NCI-H2107 treated with DMSO at 0.1 percent for 48 hours (cell line): Measurements from ENCODE around the gene CCDC172.
"Not testable (repeated sequence)": the region's sequence is repeated elsewhere in the genome, so short reads cannot be mapped to it uniquely, and the experiment has no call there.

Experiments used
- DNase-seq: peaks from one replicate; lab custom pipeline; 2025; ENCODE audit not compliant: unreplicated experiment; lab: John Stamatoyannopoulos, UW

CCDC172 gene

DNA sequence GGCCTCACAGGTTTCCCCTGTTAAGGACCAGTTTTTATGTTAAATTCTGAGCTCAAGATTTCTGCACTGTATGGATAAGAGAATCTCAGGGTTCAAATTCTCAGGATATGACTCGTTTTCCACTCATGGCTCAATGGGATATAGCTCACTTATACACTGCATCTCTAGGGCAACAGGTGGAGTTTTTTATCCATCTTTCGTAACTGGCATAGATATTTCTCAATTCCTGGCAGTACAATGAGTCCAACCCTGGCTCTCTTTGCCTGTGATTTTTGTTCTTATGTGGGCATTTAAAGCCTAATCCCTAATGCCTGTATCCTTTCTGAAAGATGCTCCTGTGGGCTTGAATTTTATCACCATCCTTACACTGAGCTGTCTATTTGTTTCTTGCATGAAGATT is 7.6 kb downstream of the CCDC172 start:
- DNase-seq, result no peak

DNA sequence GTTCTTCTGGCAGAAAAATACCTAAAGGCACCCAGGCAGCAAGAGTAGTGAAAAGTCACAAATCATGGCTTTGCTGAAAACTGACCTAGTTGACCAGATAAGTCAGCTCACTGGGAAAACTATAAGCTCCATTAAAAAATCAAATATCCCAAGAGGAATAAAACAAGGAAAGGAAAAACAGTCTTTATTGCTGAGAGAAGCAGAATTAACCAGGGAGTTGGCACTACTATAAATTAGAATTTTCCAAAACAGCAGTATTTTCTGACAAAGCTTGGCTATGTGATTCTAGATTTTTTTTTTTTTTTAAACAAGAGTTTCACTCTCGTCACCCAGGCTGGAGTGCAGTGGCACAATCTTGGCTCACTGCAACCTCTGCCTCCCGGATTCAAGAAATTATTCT is 12.6 kb downstream of the CCDC172 start:
- DNase-seq, result no peak

GRCh38 chr10:116352125-116352524 is 27.9 kb downstream of the CCDC172 start:
- no peak for DNase-seq

- DNase-seq, result no peak
Observed at GRCh38 chr10:116353817-116354216, 29.6 kb downstream of the CCDC172 start.

GRCh38 chr10:116355341-116355740 is 31.1 kb downstream of the CCDC172 start:
- no peak for DNase-seq

DNA sequence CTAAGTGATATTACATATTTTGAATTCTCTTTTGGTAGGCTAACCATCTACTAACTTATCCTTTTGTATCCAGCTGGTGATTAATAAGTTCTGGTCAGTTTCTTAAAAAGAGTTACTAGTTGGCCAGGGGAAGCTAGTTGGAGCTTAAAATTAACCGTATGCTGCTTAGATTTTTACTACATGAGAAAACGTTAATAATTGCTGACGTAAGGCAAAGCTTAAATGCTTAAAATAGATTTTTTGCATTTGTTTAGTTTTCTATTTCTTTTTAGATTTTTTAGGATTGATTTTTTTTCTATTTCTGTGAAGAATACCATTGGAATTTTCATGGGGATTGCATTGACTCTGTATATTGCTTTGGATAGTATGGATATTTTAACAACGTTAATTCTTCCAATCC is 32.6 kb downstream of the CCDC172 start:
- DNase-seq, result no peak

DNA sequence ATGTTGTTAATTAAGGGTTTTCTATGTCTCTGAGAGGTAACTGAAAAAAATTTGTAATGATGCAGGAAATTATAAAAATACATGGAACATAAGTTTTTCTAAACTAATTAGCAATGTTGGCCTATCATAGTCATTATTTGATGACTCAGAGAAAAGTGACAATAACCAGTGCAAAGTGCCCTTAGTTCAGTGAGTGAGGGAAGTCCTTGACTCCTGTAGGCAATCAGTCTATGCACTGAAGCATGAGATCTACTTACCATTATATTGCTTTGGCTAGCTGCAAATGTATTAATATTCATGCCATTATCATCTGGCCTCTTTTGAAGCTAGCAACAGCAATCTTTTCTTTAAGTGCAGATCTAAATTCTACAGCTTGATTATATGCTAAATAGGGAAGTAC is 40.6 kb downstream of the CCDC172 start:
- no peak for DNase-seq

- no peak for DNase-seq
Observed at GRCh38 chr10:116371737-116372136, 47.5 kb downstream of the CCDC172 start.

- DNase-seq, result no peak
Observed at GRCh38 chr10:116382290-116382689, 58.0 kb downstream of the CCDC172 start.

GRCh38 chr10:116385311-116385710 is 61.1 kb downstream of the CCDC172 start:
- no peak for DNase-seq

DNA sequence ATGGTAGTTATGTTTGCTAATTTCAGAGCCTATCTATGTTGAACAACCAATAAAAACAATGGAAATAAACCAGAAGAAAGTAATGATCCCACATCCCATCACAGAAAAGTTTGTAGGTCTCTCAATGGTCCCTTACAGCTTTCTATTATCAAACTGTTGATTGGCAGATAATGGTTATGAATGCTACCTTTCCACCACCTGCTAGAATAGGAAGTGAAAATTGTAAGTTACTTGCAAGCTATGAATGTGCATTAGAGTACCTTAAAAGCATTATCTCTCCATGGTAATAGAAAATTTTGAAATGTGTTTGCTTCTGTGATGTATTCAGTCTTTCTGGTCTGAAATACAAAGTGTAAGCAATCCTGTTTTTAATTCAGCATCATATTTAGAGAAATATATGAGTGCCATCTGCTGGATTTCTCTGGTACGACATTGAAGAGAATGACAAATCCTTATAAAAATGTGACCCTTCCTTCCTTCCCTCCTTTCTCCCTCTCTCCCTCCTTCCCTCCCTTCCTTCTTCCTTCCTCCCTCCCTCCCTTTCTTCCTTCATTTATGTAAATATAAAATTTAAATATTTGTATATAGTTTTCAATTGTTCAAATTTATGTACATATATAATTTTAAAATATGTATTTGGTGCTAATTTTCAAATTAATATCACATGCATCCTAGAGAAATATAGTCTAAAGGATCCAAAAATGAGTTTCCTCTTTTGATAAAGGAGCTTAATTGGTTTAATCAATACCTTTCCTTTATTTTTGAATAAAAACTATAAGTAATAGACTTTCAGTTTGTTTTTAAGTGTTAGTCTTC is 62.0 kb downstream of the CCDC172 start:
- no peak for DNase-seq

DNA sequence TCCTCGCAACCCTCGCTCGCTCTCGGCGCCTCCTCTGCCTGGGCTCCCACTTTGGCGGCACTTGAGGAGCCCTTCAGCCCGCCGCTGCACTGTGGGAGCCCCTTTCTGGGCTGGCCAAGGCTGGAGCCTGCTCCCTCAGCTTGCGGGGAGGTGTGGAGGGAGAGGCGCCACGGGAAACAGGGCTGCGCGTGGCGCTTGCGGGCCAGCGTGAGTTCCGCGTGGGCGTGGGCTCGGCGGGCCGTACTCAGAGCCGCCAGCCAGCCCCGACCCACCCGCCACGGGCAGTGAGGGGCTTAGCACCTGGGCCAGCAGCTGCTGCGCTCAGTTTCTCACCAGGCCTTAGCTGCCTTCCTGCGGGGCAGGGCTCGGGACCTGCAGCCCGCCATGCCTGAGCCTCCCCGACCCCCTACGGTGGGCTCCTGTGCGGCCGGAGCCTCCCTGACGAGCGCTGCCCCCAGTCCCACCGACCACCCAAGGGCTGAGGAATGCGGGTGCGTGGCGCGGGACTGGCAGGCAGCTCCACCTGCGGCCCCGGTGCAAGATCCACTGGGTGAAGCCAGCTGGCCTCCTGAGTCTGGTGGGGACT is 69.1 kb downstream of the CCDC172 start:
- not testable (repeated sequence) for DNase-seq

DNA sequence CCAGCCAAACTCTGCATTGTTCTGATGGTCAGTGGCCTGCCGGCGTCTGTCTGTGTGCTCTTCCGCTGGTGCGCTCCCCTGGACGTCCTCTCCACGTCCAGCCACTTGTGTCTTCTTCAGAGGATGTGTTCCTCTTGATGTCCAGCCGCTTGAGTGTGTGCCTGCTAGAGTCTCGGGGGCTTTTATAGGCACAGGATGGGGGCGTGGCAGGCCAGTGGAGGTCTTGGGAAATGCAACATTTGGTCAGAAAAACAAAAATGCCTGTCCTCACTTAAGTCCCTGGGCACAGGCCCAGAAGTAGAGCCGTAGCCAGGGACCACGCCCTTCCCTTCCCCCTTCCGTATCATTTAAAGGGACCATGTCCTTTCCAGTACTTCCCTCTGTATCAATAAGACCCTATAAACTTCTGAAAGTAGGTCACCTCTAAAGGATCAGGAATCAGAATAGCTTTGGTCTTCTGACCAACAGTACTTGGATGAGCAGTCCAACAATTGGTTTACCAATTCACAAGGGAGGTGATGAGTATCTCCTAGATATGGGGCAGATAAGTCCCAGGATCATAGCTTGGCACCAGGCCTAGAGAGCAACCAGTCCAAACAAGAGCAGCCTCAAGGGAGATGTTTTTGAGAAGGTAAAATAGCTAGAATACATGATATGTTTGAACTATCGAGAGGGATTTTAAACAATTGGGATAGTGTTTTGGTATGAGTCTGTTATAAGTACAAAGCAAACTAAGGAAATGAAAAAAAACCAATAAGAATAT is 71.2 kb downstream of the CCDC172 start:
- no peak for DNase-seq

- DNase-seq, result no peak
Observed at GRCh38 chr10:116398224-116398623, 74.0 kb downstream of the CCDC172 start.

DNA sequence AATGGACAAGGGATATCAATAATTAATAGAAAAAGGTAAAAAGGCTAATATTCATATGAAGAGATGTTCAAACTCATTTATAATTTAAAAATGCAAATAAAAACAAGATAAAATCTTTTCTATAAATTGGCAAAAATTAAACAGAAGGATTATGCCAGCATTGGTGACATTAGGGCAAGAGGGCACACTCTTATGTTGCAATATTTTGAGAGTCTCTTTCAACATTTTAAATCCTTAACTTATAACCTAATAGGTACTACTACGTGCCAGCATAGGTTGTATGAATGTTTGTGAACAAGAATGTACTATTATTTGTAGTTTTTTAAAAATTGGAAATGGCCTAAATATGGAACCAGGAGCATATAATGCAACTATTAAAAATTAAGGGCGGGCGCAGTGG is 78.6 kb downstream of the CCDC172 start:
- DNase-seq, result no peak

DNA sequence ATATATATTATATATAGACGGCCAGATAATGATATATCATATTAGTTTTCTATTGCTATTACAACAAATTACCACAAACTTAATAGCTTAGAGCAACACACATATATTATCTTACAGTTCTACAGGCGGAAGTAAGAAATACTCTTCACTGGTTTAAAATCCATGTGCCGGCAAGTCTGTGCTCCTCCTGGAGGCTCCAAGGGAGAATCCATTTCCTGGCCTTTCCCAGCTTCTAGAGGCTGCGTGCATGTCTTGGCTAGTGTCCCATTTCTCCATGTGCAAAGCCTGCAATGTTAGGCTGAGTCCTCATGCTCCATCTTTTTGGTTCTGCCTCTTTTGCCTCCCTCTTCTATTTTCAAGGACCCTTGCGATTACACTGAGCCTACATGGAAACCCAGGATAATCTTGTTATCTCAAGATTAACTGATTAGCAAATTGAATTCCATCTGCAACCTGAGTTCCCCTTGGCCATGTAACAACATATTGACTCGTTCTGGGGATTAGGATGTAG is 79.5 kb downstream of the CCDC172 start:
- DNase-seq, result no peak

DNA sequence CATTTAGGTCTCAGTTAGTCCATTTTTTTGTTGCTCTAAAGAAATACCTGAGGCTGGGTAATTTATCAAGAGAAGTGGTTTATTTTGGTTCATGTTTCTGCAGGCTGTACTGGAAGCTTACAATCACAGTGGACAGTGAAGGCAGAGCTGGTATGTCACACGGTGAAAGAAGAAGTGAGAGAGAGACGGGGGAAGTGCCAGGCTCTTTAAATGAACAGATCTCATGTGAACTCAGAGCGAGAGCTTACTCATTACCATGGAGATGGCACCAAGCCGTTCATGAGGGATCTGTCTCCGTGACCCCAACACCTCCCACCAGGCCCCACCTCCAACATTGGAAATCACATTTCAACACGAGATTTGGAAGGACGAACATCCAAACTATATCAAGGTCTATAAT is 84.5 kb downstream of the CCDC172 start:
- DNase-seq, result no peak

DNA sequence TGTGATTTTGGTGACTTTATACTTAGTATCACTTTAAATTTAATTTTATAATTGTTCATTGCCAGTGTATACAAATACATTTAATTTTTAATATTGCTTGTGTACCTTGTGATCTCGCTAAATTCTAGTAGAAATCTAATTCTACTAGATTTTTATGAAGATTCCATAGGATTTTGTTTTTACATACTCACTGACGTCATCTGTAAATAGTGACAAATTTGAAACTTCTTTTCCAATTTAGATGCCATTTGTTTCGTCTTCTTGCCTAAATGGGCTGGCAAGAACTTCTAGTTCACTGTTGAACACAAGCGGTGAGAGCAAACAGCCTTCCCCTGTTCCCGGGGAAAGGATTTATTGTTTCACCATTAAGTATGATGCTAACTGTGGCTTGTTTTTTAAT is 86.1 kb downstream of the CCDC172 start:
- no peak for DNase-seq

DNA sequence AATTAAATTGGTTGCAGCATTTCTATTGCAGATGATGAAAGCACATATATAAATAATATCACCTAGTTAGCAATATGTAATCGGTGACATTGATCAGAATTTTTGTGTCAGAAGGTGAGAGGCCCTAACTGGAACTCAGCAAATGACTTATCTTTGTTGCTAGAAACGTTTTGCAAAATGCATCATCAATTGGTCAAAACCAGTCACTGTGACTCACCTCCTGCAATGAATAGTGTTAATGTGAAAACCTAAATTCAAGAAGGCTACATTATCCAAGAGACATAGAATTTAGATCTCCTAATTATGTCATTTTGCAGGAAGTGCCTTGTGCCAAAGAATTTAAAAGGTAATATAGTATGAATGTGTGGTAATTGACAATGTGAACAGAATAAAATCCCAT is 93.6 kb downstream of the CCDC172 start:
- DNase-seq, result no peak

GRCh38 chr10:116418389-116418788 is 94.1 kb downstream of the CCDC172 start:
- no peak for DNase-seq

DNA sequence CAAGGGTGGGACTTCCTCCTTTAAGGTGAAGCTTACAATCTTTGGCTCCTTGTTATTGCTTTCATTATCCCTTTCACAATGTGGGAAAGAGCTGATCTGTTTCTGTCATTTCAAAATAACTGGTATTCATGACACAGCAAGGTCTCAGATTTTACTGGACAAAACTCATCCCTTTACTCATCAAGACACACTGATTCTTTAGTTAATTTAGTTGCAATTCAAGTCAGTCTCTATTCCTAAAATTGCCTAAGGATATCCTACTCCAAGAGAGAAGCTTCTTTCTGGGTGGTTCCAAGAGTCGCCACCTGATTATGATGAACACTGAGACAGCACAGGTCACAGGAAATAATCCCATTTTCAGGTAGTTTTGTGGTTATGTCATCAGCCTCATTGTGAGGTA is 97.6 kb downstream of the CCDC172 start:
- DNase-seq, result no peak

- DNase-seq, result no peak
Observed at GRCh38 chr10:116427671-116428070, 103.4 kb downstream of the CCDC172 start, which contains the start of gene PNLIPRP3. PNLIPRP3 (plus strand) TSS chr10:116427847; CDS start chr10:116428013, 166 bp downstream.
